Fibroblast of lung (primary cell): ENCODE results near the gene KLHL13. TPM values are rescaled to one million over a fixed set of nuclear protein-coding genes. Genes with fewer than 3 reads are reported as not detected.

Experiments used
- DNase-seq, 2 donors: peaks; one replicate each; pipeline versions ENCODE4 v3.0.0 to v3.0.0-alpha.2; 2010; ENCODE audit warnings: low read depth in 2 of 2
- H2AFZ ChIP-seq: 2 replicates; pipeline ENCODE4 v1.5.1; 2012; ENCODE audit warnings: low read length, control low read depth, inconsistent platforms
- H3K27ac ChIP-seq: 2 replicates; pipeline ENCODE4 v1.5.1; 2011; ENCODE audit warnings: low read length, control low read depth; ENCODE audit not compliant: insufficient read depth
- H3K27me3 ChIP-seq: 2 replicates; pipeline ENCODE4 v1.5.1; 2011; ENCODE audit warnings: mild to moderate bottlenecking, low read length; ENCODE audit not compliant: control insufficient read depth, insufficient read depth
- H3K36me3 ChIP-seq: 2 replicates; pipeline ENCODE4 v1.5.1; 2011; ENCODE audit warnings: low read length; ENCODE audit not compliant: control insufficient read depth, insufficient read depth
- H3K4me1 ChIP-seq: 2 replicates; pipeline ENCODE4 v1.5.1; 2011; ENCODE audit warnings: low read length; ENCODE audit not compliant: control insufficient read depth, insufficient read depth; ENCODE audit errors: extremely low read depth
- H3K4me2 ChIP-seq: 2 replicates; pipeline ENCODE4 v1.5.1; 2011; ENCODE audit warnings: low read length, control low read depth; ENCODE audit not compliant: insufficient read depth; ENCODE audit errors: extremely low read depth
- H3K4me3 ChIP-seq, 4 experiments: fragments of 200-600 bp in 1 of 4; sonication (generic) in 1 of 4; replicated peaks in 1 of 4; 2 replicates each; pipeline ENCODE4 v1.5.1; 2011 to 2016; ENCODE audit warnings: low read length in 4 of 4, low read depth in 3 of 4, mild to moderate bottlenecking in 3 of 4, control low read depth in 2 of 4, inconsistent platforms in 1 of 4, mixed read lengths in 1 of 4; ENCODE audit not compliant: insufficient read depth in 1 of 4; ENCODE audit errors: control extremely low read depth in 1 of 4
- H3K79me2 ChIP-seq: 2 replicates; pipeline ENCODE4 v1.5.1; 2012; ENCODE audit warnings: mild to moderate bottlenecking, low read length, inconsistent platforms; ENCODE audit not compliant: control insufficient read depth, insufficient read depth
- H3K9ac ChIP-seq: 2 replicates; pipeline ENCODE4 v1.5.1; 2011; ENCODE audit warnings: mild to moderate bottlenecking, low read length, control low read depth; ENCODE audit not compliant: insufficient read depth
- H3K9me3 ChIP-seq: 2 replicates; pipeline ENCODE4 v1.5.1; 2012; ENCODE audit warnings: low read depth, low read length; ENCODE audit not compliant: control insufficient read depth, insufficient read depth
- H4K20me1 ChIP-seq: 2 replicates; pipeline ENCODE4 v1.5.1; 2011; ENCODE audit warnings: low read length; ENCODE audit not compliant: control insufficient read depth, insufficient read depth; ENCODE audit errors: extremely low read depth
- EZH2 ChIP-seq: IDR thresholded peaks from 2 replicates; pipeline ENCODE4 v1.5.1; 2012; ENCODE audit warnings: low read length, control low read depth, mild to moderate bottlenecking; ENCODE audit errors: missing control alignments
- polyA plus RNA-seq, 2 donors: library from polyadenylated mRNA; depleted of rRNA in 1 of 2; stranded (reverse) in 1 of 2; unstranded in 1 of 2; fragments of >200 nt; gene quantifications; 2 replicates each; pipeline ENCODE4 v1.2.1, GENCODE V29; 2011 to 2012; ENCODE audit warnings: missing spikeins in 1 of 2
- total RNA-seq: library from RNA; depleted of rRNA; stranded (reverse); fragments of >200 nt; gene quantifications from 2 replicates; pipeline ENCODE4 v1.2.1, GENCODE V29; 2014
- TF ChIP-seq, protein P1 (sequence below), 2 donors: IDR thresholded peaks in 1 of 2; conservative IDR thresholded peaks in 1 of 2; 1 replicate in 1 of 2; 2 replicates in 1 of 2; pipeline ENCODE4 v1.5.1; 2011 to 2012; ENCODE audit warnings: low read length in 2 of 2, control low read depth in 1 of 2, inconsistent platforms in 1 of 2, low read depth in 1 of 2, mild to moderate bottlenecking in 1 of 2

Gene KLHL13
- total and polyA plus RNA-seq, 2 donors (not counting 1 experiment from before 2014, with no cell fraction given): 6.2 to 22.5 TPM

GRCh38 chrX:118143578-118143977 is 27.0 kb upstream of the KLHL13 start:
- no peaks in the 10 kb centered on the region for H3K9me3 ChIP-seq
- no peak for DNase-seq
- H2AFZ ChIP-seq: no peak overlapping the region
- H4K20me1 ChIP-seq: no peaks in the 10 kb centered on the region
- no peaks in the 10 kb centered on the region for H3K79me2 ChIP-seq
- H3K36me3 ChIP-seq: no peaks in the 10 kb centered on the region
- H3K9ac ChIP-seq: no peak overlapping the region
- H3K4me2 ChIP-seq: no peak overlapping the region
- H3K27ac ChIP-seq: no peak overlapping the region
- no peak for TF ChIP-seq EZH2
- TF ChIP-seq, protein P1, sequence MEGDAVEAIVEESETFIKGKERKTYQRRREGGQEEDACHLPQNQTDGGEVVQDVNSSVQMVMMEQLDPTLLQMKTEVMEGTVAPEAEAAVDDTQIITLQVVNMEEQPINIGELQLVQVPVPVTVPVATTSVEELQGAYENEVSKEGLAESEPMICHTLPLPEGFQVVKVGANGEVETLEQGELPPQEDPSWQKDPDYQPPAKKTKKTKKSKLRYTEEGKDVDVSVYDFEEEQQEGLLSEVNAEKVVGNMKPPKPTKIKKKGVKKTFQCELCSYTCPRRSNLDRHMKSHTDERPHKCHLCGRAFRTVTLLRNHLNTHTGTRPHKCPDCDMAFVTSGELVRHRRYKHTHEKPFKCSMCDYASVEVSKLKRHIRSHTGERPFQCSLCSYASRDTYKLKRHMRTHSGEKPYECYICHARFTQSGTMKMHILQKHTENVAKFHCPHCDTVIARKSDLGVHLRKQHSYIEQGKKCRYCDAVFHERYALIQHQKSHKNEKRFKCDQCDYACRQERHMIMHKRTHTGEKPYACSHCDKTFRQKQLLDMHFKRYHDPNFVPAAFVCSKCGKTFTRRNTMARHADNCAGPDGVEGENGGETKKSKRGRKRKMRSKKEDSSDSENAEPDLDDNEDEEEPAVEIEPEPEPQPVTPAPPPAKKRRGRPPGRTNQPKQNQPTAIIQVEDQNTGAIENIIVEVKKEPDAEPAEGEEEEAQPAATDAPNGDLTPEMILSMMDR (conservative IDR thresholded peaks at IDR 0.05 in 1 of 2, IDR thresholded peaks at IDR 0.05 in 1 of 2; ENCODE audit: low read depth in 1 of 2, low read length in 2 of 2): no peak
- no peak overlapping the region for H3K4me3 ChIP-seq
- no peaks in the 10 kb centered on the region for H3K4me1 ChIP-seq
- H3K27me3 ChIP-seq: no peaks in the 10 kb centered on the region

GRCh38 chrX:118131336-118131735 is 14.7 kb upstream of the KLHL13 start:
- Histone ChIP-seq H2AFZ (no peak overlapping the region), H3K9ac (no peak overlapping the region), H4K20me1 (no peaks in the 10 kb centered on the region), H3K79me2 (no peaks in the 10 kb centered on the region), H3K36me3 (no peaks in the 10 kb centered on the region), H3K9me3 (no peaks in the 10 kb centered on the region), H3K4me2 (no peak overlapping the region), H3K27me3 (no peaks in the 10 kb centered on the region), H3K27ac (no peak overlapping the region), H3K4me1 (no peaks in the 10 kb centered on the region), H3K4me3 (no peak overlapping the region)
- no peak for TF ChIP-seq EZH2
- TF ChIP-seq, protein P1 (conservative IDR thresholded peaks at IDR 0.05 in 1 of 2, IDR thresholded peaks at IDR 0.05 in 1 of 2; ENCODE audit: low read depth in 1 of 2, low read length in 2 of 2): no peak
- DNase-seq: no peak

- no peaks in the 10 kb centered on the region for H3K27me3 ChIP-seq
- H3K4me2 ChIP-seq: no peak overlapping the region
- H3K4me3 ChIP-seq: no peak overlapping the region
- H2AFZ ChIP-seq: no peak overlapping the region
- H4K20me1 ChIP-seq: no peaks in the 10 kb centered on the region
- no peaks in the 10 kb centered on the region for H3K36me3 ChIP-seq
- H3K27ac ChIP-seq: no peak overlapping the region
- no peaks in the 10 kb centered on the region for H3K79me2 ChIP-seq
- TF ChIP-seq, protein P1 (conservative IDR thresholded peaks at IDR 0.05 in 1 of 2, IDR thresholded peaks at IDR 0.05 in 1 of 2; ENCODE audit: low read depth in 1 of 2, low read length in 2 of 2): no peak
- no peak for TF ChIP-seq EZH2
- no peak overlapping the region for H3K9ac ChIP-seq
- DNase-seq: no peak
- H3K9me3 ChIP-seq: no peaks in the 10 kb centered on the region
- no peaks in the 10 kb centered on the region for H3K4me1 ChIP-seq
Measured at GRCh38 chrX:118129681-118130080, 13.1 kb upstream of the KLHL13 start.
